GM23338 (cell line): Measurements from ENCODE around the gene EDIL3. TPM values are rescaled to one million over a fixed set of nuclear protein-coding genes. Genes with fewer than 3 reads are reported as not detected.

Experiments
- ATAC-seq: fragments of 200-7000 bp; cut with Tn5 transposase; 3 replicates; pipeline ENCODE4 v1.9.1; 2020
- DNase-seq: peaks from one replicate; pipeline ENCODE4 v3.0.0-alpha.2; 2015; ENCODE audit warnings: low spot score
- H2AFZ ChIP-seq: fragments of 200-600 bp; sonication (generic); 2 replicates; pipeline ENCODE4 v1.8.0; 2016; ENCODE audit warnings: antibody characterized with exemption, mild to moderate bottlenecking, moderate library complexity
- H3F3A ChIP-seq: fragments of 200-600 bp; sonication (generic); replicated peaks from 2 replicates; pipeline ENCODE4 v1.8.0; 2017; ENCODE audit warnings: antibody characterized with exemption, mixed run types, low read depth
- H3K27ac ChIP-seq: fragments of 200-600 bp; sonication (generic); 2 replicates; pipeline ENCODE4 v1.6.1; 2016; ENCODE audit warnings: low read depth
- H3K27me3 ChIP-seq: fragments of 200-600 bp; sonication (generic); 2 replicates; pipeline ENCODE4 v1.8.0; 2016; ENCODE audit warnings: mild to moderate bottlenecking, mixed run types, moderate library complexity; ENCODE audit not compliant: insufficient read depth
- H3K36me3 ChIP-seq: fragments of 200-600 bp; sonication (generic); 2 replicates; pipeline ENCODE4 v1.8.0; 2016; ENCODE audit warnings: mild to moderate bottlenecking; ENCODE audit not compliant: insufficient read depth
- H3K4me1 ChIP-seq: fragments of 200-600 bp; sonication (generic); 2 replicates; pipeline ENCODE4 v1.8.0; 2016; ENCODE audit warnings: mild to moderate bottlenecking, moderate library complexity; ENCODE audit not compliant: insufficient read depth
- H3K4me2 ChIP-seq: fragments of 200-600 bp; sonication (generic); 2 replicates; pipeline ENCODE4 v1.7.1; 2017; ENCODE audit warnings: mixed run types
- H3K4me3 ChIP-seq: fragments of 200-600 bp; sonication (generic); 2 replicates; pipeline ENCODE4 v1.6.1; 2016; ENCODE audit warnings: mixed run types
- H3K79me2 ChIP-seq: fragments of 200-600 bp; sonication (generic); replicated peaks from 2 replicates; pipeline ENCODE4 v1.8.0; 2017; ENCODE audit warnings: mild to moderate bottlenecking; ENCODE audit not compliant: insufficient read depth
- H3K9me2 ChIP-seq: fragments of 200-600 bp; sonication (generic); 2 replicates; pipeline ENCODE4 v1.8.0; 2017; ENCODE audit not compliant: insufficient read depth
- H4K20me1 ChIP-seq: fragments of 200-600 bp; sonication (generic); replicated peaks from 2 replicates; pipeline ENCODE4 v1.8.0; 2017; ENCODE audit warnings: mild to moderate bottlenecking; ENCODE audit not compliant: insufficient read depth
- H3K27ac Mint-ChIP-seq: 2 replicates; pipeline ENCODE4 v1.8.0; 2020; ENCODE audit warnings: inconsistent platforms, mild to moderate bottlenecking, moderate library complexity, mixed read lengths
- H3K27me3 Mint-ChIP-seq: 3 replicates; pipeline ENCODE4 v1.8.0; 2022; ENCODE audit warnings: low read depth, mild to moderate bottlenecking, moderate library complexity, mixed read lengths, inconsistent platforms; ENCODE audit not compliant: insufficient read depth, poor library complexity
- H3K36me3 Mint-ChIP-seq: 3 replicates; pipeline ENCODE4 v1.8.0; 2021; ENCODE audit warnings: low read depth, mild to moderate bottlenecking, inconsistent platforms, moderate library complexity, mixed read lengths
- H3K4me1 Mint-ChIP-seq: 3 replicates; pipeline ENCODE4 v1.8.0; 2020; ENCODE audit warnings: mild to moderate bottlenecking, inconsistent platforms, mixed read lengths
- H3K4me3 Mint-ChIP-seq: 3 replicates; pipeline ENCODE4 v1.8.0; 2021; ENCODE audit warnings: moderate library complexity, mild to moderate bottlenecking, inconsistent platforms, mixed read lengths
- H3K9me3 Mint-ChIP-seq: 3 replicates; pipeline ENCODE4 v1.8.0; 2020; ENCODE audit warnings: moderate library complexity, mild to moderate bottlenecking, inconsistent platforms, mixed read lengths
- CREB1 ChIP-seq: fragments of 250-450 bp; sonication (Bioruptor Pico); IDR thresholded peaks from 2 replicates; pipeline ENCODE4 v1.5.0; 2020; ENCODE audit warnings: low read depth, mild to moderate bottlenecking, moderate library complexity
- CTCF ChIP-seq, 2 experiments: fragments of 200-600 bp in 1 of 2; sonication (generic) in 1 of 2; conservative IDR thresholded peaks; 2 replicates each; pipeline versions ENCODE4 v1.5.1 to v1.6.1; 2016 to 2017; ENCODE audit warnings: antibody characterized with exemption in 2 of 2, low read depth in 2 of 2, mild to moderate bottlenecking in 2 of 2, moderate library complexity in 1 of 2
- ETS1 ChIP-seq: IDR thresholded peaks from 2 replicates; pipeline ENCODE4 v1.6.1; 2016; ENCODE audit warnings: antibody characterized with exemption
- EZH2 ChIP-seq: fragments of 200-600 bp; sonication (generic); IDR thresholded peaks from one replicate; pipeline ENCODE4 v1.8.0; 2017; ENCODE audit warnings: antibody characterized with exemption, mild to moderate bottlenecking, low read depth; ENCODE audit not compliant: unreplicated experiment
- EZH2phosphoT487 ChIP-seq: fragments of 200-600 bp; sonication (generic); IDR thresholded peaks from one replicate; pipeline ENCODE4 v1.8.1; 2018; ENCODE audit warnings: antibody characterized with exemption; ENCODE audit not compliant: unreplicated experiment
- JUNB ChIP-seq: IDR thresholded peaks from one replicate; pipeline ENCODE4 v1.6.1; 2016; ENCODE audit warnings: antibody characterized with exemption; ENCODE audit not compliant: unreplicated experiment
- NANOG ChIP-seq: IDR thresholded peaks from 2 replicates; pipeline ENCODE4 v1.6.1; 2016; ENCODE audit warnings: antibody characterized with exemption, borderline replicate concordance
- POLR2AphosphoS5 ChIP-seq: IDR thresholded peaks from 2 replicates; pipeline ENCODE4 v1.6.1; 2016; ENCODE audit warnings: antibody characterized with exemption, low read depth
- STAT1 ChIP-seq: IDR thresholded peaks from one replicate; pipeline ENCODE4 v1.6.1; 2016; ENCODE audit warnings: antibody characterized with exemption; ENCODE audit not compliant: unreplicated experiment
- ZNF114 ChIP-seq: fragments of 250-450 bp; sonication (Bioruptor Pico); IDR thresholded peaks from 2 replicates; pipeline ENCODE4 v1.5.0; 2020; ENCODE audit warnings: mild to moderate bottlenecking, moderate library complexity
- ZNF331 ChIP-seq: fragments of 250-450 bp; sonication (Bioruptor Pico); IDR thresholded peaks from 2 replicates; pipeline ENCODE4 v1.5.0; 2020; ENCODE audit warnings: low read depth, mild to moderate bottlenecking, moderate library complexity
- polyA plus RNA-seq: library from polyadenylated mRNA; unstranded; fragments of >200 nt; fragmentation: Nextera tagmentation; extraction: Ambion mirVana; gene quantifications from 2 replicates; pipeline ENCODE4 v1.2.1, GENCODE V29; 2016
- total RNA-seq: library from RNA; depleted of rRNA; stranded (reverse); fragments of >200 nt; shearing (Covaris generic); gene quantifications from 2 replicates; pipeline ENCODE4 v1.2.3, GENCODE V29; 2014
- TF ChIP-seq, protein P1 (sequence below): fragments of 250-450 bp; sonication (Bioruptor Pico); IDR thresholded peaks from 2 replicates; pipeline ENCODE4 v1.5.0; 2020; ENCODE audit warnings: mild to moderate bottlenecking, moderate library complexity
- TF ChIP-seq, protein P2 (sequence below): IDR thresholded peaks from one replicate; pipeline ENCODE4 v1.6.1; 2018; ENCODE audit warnings: antibody characterized with exemption; ENCODE audit not compliant: unreplicated experiment

Gene EDIL3
- total and polyA plus RNA-seq, 2 experiments from 2014 or later, result 43.3 to 61.9 TPM

DNA sequence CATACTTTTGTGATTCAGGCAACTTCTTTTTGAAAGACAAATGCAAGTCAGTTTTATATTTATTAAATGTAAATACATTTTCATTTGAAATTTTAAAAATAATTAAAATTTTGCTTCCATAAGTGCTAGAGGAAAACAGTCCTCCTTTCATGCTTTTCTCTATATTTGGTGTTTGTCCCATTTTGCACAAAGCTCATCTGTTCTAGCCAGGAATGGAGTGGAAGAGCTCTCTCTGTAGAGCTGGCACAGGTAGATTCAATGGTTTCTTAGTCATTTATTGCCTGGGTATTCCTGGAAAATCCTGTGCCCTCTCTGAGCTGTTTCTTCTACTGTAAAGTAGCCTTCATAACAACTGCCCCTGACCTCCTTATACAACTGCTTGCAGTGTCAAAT lies 396.4 kb downstream of the EDIL3 start:
- no peaks in the 10 kb centered on the region for H3K27me3 ChIP-seq
- no peaks in the 10 kb centered on the region for H3K27me3 Mint-ChIP-seq
- no peak for ATAC-seq
- no peak overlapping the region for H3K27ac Mint-ChIP-seq
- DNase-seq, result no peak
- no peak overlapping the region for H3K4me3 ChIP-seq
- no peaks in the 10 kb centered on the region for H3K36me3 Mint-ChIP-seq
- H3K27ac ChIP-seq, result no peak overlapping the region
- no peaks in the 10 kb centered on the region; the same call in 2 of the 3 replicates for H3K9me3 Mint-ChIP-seq
- no peaks in the 10 kb centered on the region for H4K20me1 ChIP-seq
- H3K36me3 ChIP-seq, result no peaks in the 10 kb centered on the region
- no peak overlapping the region for H3K4me2 ChIP-seq
- no peak overlapping the region for H2AFZ ChIP-seq
- no peaks in the 10 kb centered on the region for H3F3A ChIP-seq
- no peaks in the 10 kb centered on the region for H3K79me2 ChIP-seq
- H3K9me2 ChIP-seq, result no peaks in the 10 kb centered on the region
- H3K4me1 ChIP-seq, result peaks cover 1% of the 10 kb centered on the region
- peaks cover 17% of the 10 kb centered on the region for H3K4me1 Mint-ChIP-seq
- H3K4me3 Mint-ChIP-seq, result no peak overlapping the region
- TF ChIP-seq CTCF (conservative IDR thresholded peaks at IDR 0.05; ENCODE audit: low read depth in 2 of 2) (no peak), ZNF331 (CRISPR knock-in tag) (no peak), ETS1 (no peak), STAT1 (no peak), POLR2AphosphoS5 (no peak), EZH2 (no peak), ZNF114 (CRISPR knock-in tag) (no peak), EZH2phosphoT487 (no peak), NANOG (no peak), JUNB (no peak), CREB1 (CRISPR knock-in tag) (no peak)
- TF ChIP-seq, protein P1, sequence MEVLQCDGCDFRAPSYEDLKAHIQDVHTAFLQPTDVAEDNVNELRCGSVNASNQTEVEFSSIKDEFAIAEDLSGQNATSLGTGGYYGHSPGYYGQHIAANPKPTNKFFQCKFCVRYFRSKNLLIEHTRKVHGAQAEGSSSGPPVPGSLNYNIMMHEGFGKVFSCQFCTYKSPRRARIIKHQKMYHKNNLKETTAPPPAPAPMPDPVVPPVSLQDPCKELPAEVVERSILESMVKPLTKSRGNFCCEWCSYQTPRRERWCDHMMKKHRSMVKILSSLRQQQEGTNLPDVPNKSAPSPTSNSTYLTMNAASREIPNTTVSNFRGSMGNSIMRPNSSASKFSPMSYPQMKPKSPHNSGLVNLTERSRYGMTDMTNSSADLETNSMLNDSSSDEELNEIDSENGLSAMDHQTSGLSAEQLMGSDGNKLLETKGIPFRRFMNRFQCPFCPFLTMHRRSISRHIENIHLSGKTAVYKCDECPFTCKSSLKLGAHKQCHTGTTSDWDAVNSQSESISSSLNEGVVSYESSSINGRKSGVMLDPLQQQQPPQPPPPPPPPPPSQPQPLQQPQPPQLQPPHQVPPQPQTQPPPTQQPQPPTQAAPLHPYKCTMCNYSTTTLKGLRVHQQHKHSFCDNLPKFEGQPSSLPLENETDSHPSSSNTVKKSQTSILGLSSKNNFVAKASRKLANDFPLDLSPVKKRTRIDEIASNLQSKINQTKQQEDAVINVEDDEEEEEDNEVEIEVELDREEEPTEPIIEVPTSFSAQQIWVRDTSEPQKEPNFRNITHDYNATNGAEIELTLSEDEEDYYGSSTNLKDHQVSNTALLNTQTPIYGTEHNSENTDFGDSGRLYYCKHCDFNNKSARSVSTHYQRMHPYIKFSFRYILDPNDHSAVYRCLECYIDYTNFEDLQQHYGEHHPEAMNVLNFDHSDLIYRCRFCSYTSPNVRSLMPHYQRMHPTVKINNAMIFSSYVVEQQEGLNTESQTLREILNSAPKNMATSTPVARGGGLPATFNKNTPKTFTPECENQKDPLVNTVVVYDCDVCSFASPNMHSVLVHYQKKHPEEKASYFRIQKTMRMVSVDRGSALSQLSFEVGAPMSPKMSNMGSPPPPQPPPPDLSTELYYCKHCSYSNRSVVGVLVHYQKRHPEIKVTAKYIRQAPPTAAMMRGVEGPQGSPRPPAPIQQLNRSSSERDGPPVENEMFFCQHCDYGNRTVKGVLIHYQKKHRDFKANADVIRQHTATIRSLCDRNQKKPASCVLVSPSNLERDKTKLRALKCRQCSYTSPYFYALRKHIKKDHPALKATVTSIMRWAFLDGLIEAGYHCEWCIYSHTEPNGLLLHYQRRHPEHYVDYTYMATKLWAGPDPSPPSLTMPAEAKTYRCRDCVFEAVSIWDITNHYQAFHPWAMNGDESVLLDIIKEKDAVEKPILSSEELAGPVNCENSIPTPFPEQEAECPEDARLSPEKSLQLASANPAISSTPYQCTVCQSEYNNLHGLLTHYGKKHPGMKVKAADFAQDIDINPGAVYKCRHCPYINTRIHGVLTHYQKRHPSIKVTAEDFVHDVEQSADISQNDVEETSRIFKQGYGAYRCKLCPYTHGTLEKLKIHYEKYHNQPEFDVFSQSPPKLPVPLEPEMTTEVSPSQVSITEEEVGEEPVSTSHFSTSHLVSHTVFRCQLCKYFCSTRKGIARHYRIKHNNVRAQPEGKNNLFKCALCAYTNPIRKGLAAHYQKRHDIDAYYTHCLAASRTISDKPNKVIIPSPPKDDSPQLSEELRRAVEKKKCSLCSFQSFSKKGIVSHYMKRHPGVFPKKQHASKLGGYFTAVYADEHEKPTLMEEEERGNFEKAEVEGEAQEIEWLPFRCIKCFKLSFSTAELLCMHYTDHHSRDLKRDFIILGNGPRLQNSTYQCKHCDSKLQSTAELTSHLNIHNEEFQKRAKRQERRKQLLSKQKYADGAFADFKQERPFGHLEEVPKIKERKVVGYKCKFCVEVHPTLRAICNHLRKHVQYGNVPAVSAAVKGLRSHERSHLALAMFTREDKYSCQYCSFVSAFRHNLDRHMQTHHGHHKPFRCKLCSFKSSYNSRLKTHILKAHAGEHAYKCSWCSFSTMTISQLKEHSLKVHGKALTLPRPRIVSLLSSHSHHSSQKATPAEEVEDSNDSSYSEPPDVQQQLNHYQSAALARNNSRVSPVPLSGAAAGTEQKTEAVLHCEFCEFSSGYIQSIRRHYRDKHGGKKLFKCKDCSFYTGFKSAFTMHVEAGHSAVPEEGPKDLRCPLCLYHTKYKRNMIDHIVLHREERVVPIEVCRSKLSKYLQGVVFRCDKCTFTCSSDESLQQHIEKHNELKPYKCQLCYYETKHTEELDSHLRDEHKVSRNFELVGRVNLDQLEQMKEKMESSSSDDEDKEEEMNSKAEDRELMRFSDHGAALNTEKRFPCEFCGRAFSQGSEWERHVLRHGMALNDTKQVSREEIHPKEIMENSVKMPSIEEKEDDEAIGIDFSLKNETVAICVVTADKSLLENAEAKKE, result no peak
- TF ChIP-seq, protein P2, sequence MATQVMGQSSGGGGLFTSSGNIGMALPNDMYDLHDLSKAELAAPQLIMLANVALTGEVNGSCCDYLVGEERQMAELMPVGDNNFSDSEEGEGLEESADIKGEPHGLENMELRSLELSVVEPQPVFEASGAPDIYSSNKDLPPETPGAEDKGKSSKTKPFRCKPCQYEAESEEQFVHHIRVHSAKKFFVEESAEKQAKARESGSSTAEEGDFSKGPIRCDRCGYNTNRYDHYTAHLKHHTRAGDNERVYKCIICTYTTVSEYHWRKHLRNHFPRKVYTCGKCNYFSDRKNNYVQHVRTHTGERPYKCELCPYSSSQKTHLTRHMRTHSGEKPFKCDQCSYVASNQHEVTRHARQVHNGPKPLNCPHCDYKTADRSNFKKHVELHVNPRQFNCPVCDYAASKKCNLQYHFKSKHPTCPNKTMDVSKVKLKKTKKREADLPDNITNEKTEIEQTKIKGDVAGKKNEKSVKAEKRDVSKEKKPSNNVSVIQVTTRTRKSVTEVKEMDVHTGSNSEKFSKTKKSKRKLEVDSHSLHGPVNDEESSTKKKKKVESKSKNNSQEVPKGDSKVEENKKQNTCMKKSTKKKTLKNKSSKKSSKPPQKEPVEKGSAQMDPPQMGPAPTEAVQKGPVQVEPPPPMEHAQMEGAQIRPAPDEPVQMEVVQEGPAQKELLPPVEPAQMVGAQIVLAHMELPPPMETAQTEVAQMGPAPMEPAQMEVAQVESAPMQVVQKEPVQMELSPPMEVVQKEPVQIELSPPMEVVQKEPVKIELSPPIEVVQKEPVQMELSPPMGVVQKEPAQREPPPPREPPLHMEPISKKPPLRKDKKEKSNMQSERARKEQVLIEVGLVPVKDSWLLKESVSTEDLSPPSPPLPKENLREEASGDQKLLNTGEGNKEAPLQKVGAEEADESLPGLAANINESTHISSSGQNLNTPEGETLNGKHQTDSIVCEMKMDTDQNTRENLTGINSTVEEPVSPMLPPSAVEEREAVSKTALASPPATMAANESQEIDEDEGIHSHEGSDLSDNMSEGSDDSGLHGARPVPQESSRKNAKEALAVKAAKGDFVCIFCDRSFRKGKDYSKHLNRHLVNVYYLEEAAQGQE, result no peak
